ENCODE data around the gene LHPP.

The LHPP gene

GRCh38 chr10:124573726-124574455 is 112.3 kb downstream of the LHPP start:
- WGBS (ENCODE audit: insufficient coverage): 91% methylated on average over 26 of the region's 31 CpGs
- Histone ChIP-seq H3K4me3 (ENCODE audit: control insufficient read depth in 1 of 7, extremely low read depth in 1 of 7, insufficient read depth in 4 of 7, low read depth in 2 of 7, low read length in 6 of 7) (no peak overlapping the region), H3K9me3 (ENCODE audit: control extremely low read depth in 1 of 5, control insufficient read depth in 4 of 5, insufficient read depth in 2 of 5, low read depth in 1 of 5, low read length in 4 of 5) (no peaks in the 10 kb centered on the region), H3K4me1 (ENCODE audit: control extremely low read depth in 1 of 4, control insufficient read depth in 4 of 4, insufficient read depth in 4 of 4, low read length in 3 of 4) (peaks cover 0 to 11% (median 6%) of the 10 kb centered on the region in 4 experiments), H3K36me3 (ENCODE audit: control insufficient read depth in 4 of 4, insufficient read depth in 4 of 4, low read length in 3 of 4) (no peaks in the 10 kb centered on the region), H3K27me3 (replicated peaks in 2 of 5; ENCODE audit: control insufficient read depth in 4 of 5, insufficient read depth in 5 of 5, low read length in 4 of 5) (no peaks in the 10 kb centered on the region), H3K27ac (ENCODE audit: insufficient read depth in 1 of 2, low read depth in 1 of 2, low read length in 2 of 2, poor library complexity in 1 of 2, severe bottlenecking in 2 of 2) (no peak overlapping the region)
- CTCF ChIA-PET: no interaction called here
- no peak for DNase-seq
- POLR2A ChIA-PET: no interaction called here

- Histone ChIP-seq H3K36me3 (ENCODE audit: control insufficient read depth in 4 of 4, insufficient read depth in 4 of 4, low read length in 3 of 4) (no peaks in the 10 kb centered on the region), H3K4me1 (ENCODE audit: control extremely low read depth in 1 of 4, control insufficient read depth in 4 of 4, insufficient read depth in 4 of 4, low read length in 3 of 4) (peaks cover 0 to 10% (median 5%) of the 10 kb centered on the region in 4 experiments), H3K27me3 (replicated peaks in 2 of 5; ENCODE audit: control insufficient read depth in 4 of 5, insufficient read depth in 5 of 5, low read length in 4 of 5) (no peaks in the 10 kb centered on the region), H3K27ac (ENCODE audit: insufficient read depth in 1 of 2, low read depth in 1 of 2, low read length in 2 of 2, poor library complexity in 1 of 2, severe bottlenecking in 2 of 2) (no peak overlapping the region), H3K4me3 (ENCODE audit: control insufficient read depth in 1 of 7, extremely low read depth in 1 of 7, insufficient read depth in 4 of 7, low read depth in 2 of 7, low read length in 6 of 7) (no peak overlapping the region), H3K9me3 (ENCODE audit: control extremely low read depth in 1 of 5, control insufficient read depth in 4 of 5, insufficient read depth in 2 of 5, low read depth in 1 of 5, low read length in 4 of 5) (no peaks in the 10 kb centered on the region)
- POLR2A ChIA-PET: no interaction called here
- CTCF ChIA-PET: no interaction called here
- WGBS (ENCODE audit: insufficient coverage): 94% methylated on average over 10 of the region's 14 CpGs
- DNase-seq: no peak
Measured at GRCh38 chr10:124574456-124575070, 112.9 kb downstream of the LHPP start.

GRCh38 chr10:124575107-124576035 is 113.7 kb downstream of the LHPP start:
- no peak for DNase-seq
- no peaks in the 10 kb centered on the region for H3K27me3 ChIP-seq (replicated peaks in 2 of 5; ENCODE audit: control insufficient read depth in 4 of 5, insufficient read depth in 5 of 5, low read length in 4 of 5)
- POLR2A ChIA-PET: no interaction called here
- H3K4me1 ChIP-seq (ENCODE audit: control extremely low read depth in 1 of 4, control insufficient read depth in 4 of 4, insufficient read depth in 4 of 4, low read length in 3 of 4): peaks cover 0 to 2% (median 0%) of the 10 kb centered on the region in 4 experiments
- no peak overlapping the region for H3K4me3 ChIP-seq (ENCODE audit: control insufficient read depth in 1 of 7, extremely low read depth in 1 of 7, insufficient read depth in 4 of 7, low read depth in 2 of 7, low read length in 6 of 7)
- no peak overlapping the region for H3K27ac ChIP-seq (ENCODE audit: insufficient read depth in 1 of 2, low read depth in 1 of 2, low read length in 2 of 2, poor library complexity in 1 of 2, severe bottlenecking in 2 of 2)
- no peaks in the 10 kb centered on the region for H3K9me3 ChIP-seq (ENCODE audit: control extremely low read depth in 1 of 5, control insufficient read depth in 4 of 5, insufficient read depth in 2 of 5, low read depth in 1 of 5, low read length in 4 of 5)
- no peaks in the 10 kb centered on the region for H3K36me3 ChIP-seq (ENCODE audit: control insufficient read depth in 4 of 4, insufficient read depth in 4 of 4, low read length in 3 of 4)
- CTCF ChIA-PET: interaction anchor here (0.9 to 1.6 kb wide), 3 partner anchors 10 to 25 kb away, joined by 3 to 5 read pairs (median 3); no protein-coding TSS in a partner anchor
- 93% methylated on average over 19 of the region's 22 CpGs for WGBS (ENCODE audit: insufficient coverage)

GRCh38 chr10:124576526-124577420 is 115.2 kb downstream of the LHPP start:
- CTCF ChIA-PET: interaction anchor here (1.1 to 1.6 kb wide), 2 partner anchors 11 to 26 kb away, joined by 3 to 5 read pairs; no protein-coding TSS in a partner anchor
- POLR2A ChIA-PET: no interaction called here
- H3K36me3 ChIP-seq (ENCODE audit: control insufficient read depth in 4 of 4, insufficient read depth in 4 of 4, low read length in 3 of 4): no peaks in the 10 kb centered on the region
- WGBS (ENCODE audit: insufficient coverage): 86% methylated on average over 14 of the region's 20 CpGs
- DNase-seq: no peak
- H3K27ac ChIP-seq (ENCODE audit: insufficient read depth in 1 of 2, low read depth in 1 of 2, low read length in 2 of 2, poor library complexity in 1 of 2, severe bottlenecking in 2 of 2): no peak overlapping the region
- no peaks in the 10 kb centered on the region for H3K9me3 ChIP-seq (ENCODE audit: control extremely low read depth in 1 of 5, control insufficient read depth in 4 of 5, insufficient read depth in 2 of 5, low read depth in 1 of 5, low read length in 4 of 5)
- no peak overlapping the region for H3K4me3 ChIP-seq (ENCODE audit: control insufficient read depth in 1 of 7, extremely low read depth in 1 of 7, insufficient read depth in 4 of 7, low read depth in 2 of 7, low read length in 6 of 7)
- H3K4me1 ChIP-seq (ENCODE audit: control extremely low read depth in 1 of 4, control insufficient read depth in 4 of 4, insufficient read depth in 4 of 4, low read length in 3 of 4): no peaks in the 10 kb centered on the region
- H3K27me3 ChIP-seq (replicated peaks in 2 of 5; ENCODE audit: control insufficient read depth in 4 of 5, insufficient read depth in 5 of 5, low read length in 4 of 5): no peaks in the 10 kb centered on the region

GRCh38 chr10:124577651-124578050 is 116.0 kb downstream of the LHPP start:
- no peaks in the 10 kb centered on the region for H3K4me1 ChIP-seq (ENCODE audit: control extremely low read depth in 1 of 4, control insufficient read depth in 4 of 4, insufficient read depth in 4 of 4, low read length in 3 of 4)
- H3K4me3 ChIP-seq (ENCODE audit: control insufficient read depth in 1 of 7, extremely low read depth in 1 of 7, insufficient read depth in 4 of 7, low read depth in 2 of 7, low read length in 6 of 7): no peak overlapping the region
- ChIA-PET CTCF (no interaction called here), POLR2A (no interaction called here)
- no peak for DNase-seq
- H3K9me3 ChIP-seq (ENCODE audit: control extremely low read depth in 1 of 5, control insufficient read depth in 4 of 5, insufficient read depth in 2 of 5, low read depth in 1 of 5, low read length in 4 of 5): no peaks in the 10 kb centered on the region
- 100% methylated on average over 1 of the region's 3 CpGs for WGBS (ENCODE audit: insufficient coverage)
- no peak overlapping the region for H3K27ac ChIP-seq (ENCODE audit: insufficient read depth in 1 of 2, low read depth in 1 of 2, low read length in 2 of 2, poor library complexity in 1 of 2, severe bottlenecking in 2 of 2)
- H3K27me3 ChIP-seq (replicated peaks in 2 of 5; ENCODE audit: control insufficient read depth in 4 of 5, insufficient read depth in 5 of 5, low read length in 4 of 5): no peaks in the 10 kb centered on the region
- H3K36me3 ChIP-seq (ENCODE audit: control insufficient read depth in 4 of 4, insufficient read depth in 4 of 4, low read length in 3 of 4): no peaks in the 10 kb centered on the region

GRCh38 chr10:124578231-124579010 is 116.8 kb downstream of the LHPP start:
- no peak for DNase-seq
- Histone ChIP-seq H3K27ac (ENCODE audit: insufficient read depth in 1 of 2, low read depth in 1 of 2, low read length in 2 of 2, poor library complexity in 1 of 2, severe bottlenecking in 2 of 2) (no peak overlapping the region), H3K4me1 (ENCODE audit: control extremely low read depth in 1 of 4, control insufficient read depth in 4 of 4, insufficient read depth in 4 of 4, low read length in 3 of 4) (no peaks in the 10 kb centered on the region), H3K4me3 (ENCODE audit: control insufficient read depth in 1 of 7, extremely low read depth in 1 of 7, insufficient read depth in 4 of 7, low read depth in 2 of 7, low read length in 6 of 7) (no peak overlapping the region), H3K27me3 (replicated peaks in 2 of 5; ENCODE audit: control insufficient read depth in 4 of 5, insufficient read depth in 5 of 5, low read length in 4 of 5) (no peaks in the 10 kb centered on the region), H3K36me3 (ENCODE audit: control insufficient read depth in 4 of 4, insufficient read depth in 4 of 4, low read length in 3 of 4) (no peaks in the 10 kb centered on the region), H3K9me3 (ENCODE audit: control extremely low read depth in 1 of 5, control insufficient read depth in 4 of 5, insufficient read depth in 2 of 5, low read depth in 1 of 5, low read length in 4 of 5) (no peaks in the 10 kb centered on the region)
- WGBS (ENCODE audit: insufficient coverage): 93% methylated on average over 12 of the region's 23 CpGs
- ChIA-PET POLR2A (no interaction called here), CTCF (no interaction called here)
